ENCODE results near the gene FOLH1.
"Not testable (repeated sequence)": the region's sequence is repeated elsewhere in the genome, so short reads cannot be mapped to it uniquely, and the experiment has no call there.

GRCh38 chr11:49249363-49249762 lies 41.0 kb upstream of the FOLH1 start:
- not testable (repeated sequence) for TF ChIP-seq CTCF (optimal IDR thresholded peaks at IDR 0.05 in 1 of 3, IDR thresholded peaks at IDR 0.05 in 1 of 3, conservative IDR thresholded peaks at IDR 0.05 in 1 of 3; ENCODE audit: extremely low read depth in 1 of 3, insufficient read depth in 2 of 3, low read length in 3 of 3); EZH2 (IDR thresholded peaks at IDR 0.05; ENCODE audit: low read length)
